ENCODE data around the gene COQ8A.

GRCh38 chr1:227002531-227003049 is 62.5 kb downstream of the COQ8A start:
- TF ChIP-seq EP300 (IDR thresholded peaks at IDR 0.05) = no peak
- no peak for TF ChIP-seq CTCF (IDR thresholded peaks at IDR 0.05)
- no peak for TF ChIP-seq POLR2A (IDR thresholded peaks at IDR 0.05)

Measured in gastroesophageal sphincter (tissue), 3 donors.